Measurements from ENCODE around the gene FNDC3A.

FNDC3A gene, protein sequence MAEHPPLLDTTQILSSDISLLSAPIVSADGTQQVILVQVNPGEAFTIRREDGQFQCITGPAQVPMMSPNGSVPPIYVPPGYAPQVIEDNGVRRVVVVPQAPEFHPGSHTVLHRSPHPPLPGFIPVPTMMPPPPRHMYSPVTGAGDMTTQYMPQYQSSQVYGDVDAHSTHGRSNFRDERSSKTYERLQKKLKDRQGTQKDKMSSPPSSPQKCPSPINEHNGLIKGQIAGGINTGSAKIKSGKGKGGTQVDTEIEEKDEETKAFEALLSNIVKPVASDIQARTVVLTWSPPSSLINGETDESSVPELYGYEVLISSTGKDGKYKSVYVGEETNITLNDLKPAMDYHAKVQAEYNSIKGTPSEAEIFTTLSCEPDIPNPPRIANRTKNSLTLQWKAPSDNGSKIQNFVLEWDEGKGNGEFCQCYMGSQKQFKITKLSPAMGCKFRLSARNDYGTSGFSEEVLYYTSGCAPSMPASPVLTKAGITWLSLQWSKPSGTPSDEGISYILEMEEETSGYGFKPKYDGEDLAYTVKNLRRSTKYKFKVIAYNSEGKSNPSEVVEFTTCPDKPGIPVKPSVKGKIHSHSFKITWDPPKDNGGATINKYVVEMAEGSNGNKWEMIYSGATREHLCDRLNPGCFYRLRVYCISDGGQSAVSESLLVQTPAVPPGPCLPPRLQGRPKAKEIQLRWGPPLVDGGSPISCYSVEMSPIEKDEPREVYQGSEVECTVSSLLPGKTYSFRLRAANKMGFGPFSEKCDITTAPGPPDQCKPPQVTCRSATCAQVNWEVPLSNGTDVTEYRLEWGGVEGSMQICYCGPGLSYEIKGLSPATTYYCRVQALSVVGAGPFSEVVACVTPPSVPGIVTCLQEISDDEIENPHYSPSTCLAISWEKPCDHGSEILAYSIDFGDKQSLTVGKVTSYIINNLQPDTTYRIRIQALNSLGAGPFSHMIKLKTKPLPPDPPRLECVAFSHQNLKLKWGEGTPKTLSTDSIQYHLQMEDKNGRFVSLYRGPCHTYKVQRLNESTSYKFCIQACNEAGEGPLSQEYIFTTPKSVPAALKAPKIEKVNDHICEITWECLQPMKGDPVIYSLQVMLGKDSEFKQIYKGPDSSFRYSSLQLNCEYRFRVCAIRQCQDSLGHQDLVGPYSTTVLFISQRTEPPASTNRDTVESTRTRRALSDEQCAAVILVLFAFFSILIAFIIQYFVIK

DNA sequence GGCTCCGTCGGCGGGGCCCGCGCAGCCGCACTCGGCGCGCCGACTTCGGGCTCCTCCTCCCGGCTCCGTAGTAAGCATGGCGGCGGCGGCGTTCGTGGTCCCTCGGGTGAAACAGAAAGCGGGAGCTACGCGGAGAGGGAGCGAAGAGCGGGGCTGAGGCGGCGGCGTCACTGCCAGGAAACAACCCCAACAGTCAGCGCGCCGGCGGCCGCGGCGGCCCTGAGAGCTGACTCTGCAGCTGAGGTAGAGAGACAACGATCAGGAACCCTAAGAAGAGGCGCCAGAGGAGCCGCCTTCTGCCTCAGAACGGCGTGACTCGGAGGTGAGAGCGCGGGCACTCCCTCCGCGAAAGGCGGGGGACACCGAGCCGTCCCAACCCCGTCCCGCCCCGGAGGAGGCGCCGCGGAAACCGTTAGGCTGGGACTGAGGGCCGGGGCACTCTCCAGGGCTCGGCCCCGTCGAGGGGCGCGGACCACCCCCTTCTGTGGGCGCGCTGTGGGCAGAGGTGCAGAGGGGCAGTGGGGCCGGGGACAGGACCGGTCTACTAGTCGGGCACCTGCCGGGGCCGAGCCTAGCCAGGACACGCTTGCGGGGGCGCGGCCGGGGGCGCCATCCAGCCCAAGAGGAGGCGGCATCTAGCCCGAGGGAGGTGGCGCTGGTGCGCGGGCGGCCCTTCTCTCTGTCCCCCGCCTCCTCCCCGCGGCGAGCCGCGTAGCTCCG, at the start of gene FNDC3A:
Gene FNDC3A, plus strand, starts transcription at position 57 of the 720 bp plus-strand sequence. CDS start 30,279 bp downstream, outside the sequence.
- peak; percentile 70 for DNase-seq

DNA sequence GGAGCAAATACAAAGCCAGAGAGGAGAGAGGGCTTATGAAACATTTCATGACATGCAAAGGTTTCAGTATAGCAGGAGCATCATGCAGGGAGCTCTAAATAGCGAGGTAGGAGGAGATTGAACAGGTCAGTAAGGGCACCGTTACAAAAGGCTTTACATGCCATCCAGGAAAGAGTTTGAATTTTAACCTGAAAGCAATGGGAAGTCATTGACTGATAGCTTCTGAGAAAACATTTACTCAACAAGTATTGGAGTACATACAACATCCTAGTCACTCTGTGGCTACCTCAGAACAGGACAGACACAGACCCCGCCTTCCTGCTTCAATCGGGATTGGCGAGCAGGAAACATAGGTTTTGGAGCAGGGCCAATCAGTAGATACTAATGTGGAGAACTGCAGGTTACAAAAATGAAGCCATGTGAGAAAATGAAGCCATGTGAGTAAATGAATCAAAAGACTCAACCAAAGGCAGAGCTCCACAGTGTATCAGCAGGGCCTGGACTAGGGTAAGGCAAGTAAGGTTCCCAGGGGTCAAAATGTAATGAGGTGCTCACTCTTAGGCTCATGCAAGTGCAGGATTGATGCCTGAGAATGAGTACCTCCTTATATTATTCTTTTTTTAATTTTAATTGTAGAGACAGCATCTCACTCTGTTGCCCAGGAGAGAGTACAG, 46.8 kb upstream of the FNDC3A start:
- no peak for DNase-seq

DNA sequence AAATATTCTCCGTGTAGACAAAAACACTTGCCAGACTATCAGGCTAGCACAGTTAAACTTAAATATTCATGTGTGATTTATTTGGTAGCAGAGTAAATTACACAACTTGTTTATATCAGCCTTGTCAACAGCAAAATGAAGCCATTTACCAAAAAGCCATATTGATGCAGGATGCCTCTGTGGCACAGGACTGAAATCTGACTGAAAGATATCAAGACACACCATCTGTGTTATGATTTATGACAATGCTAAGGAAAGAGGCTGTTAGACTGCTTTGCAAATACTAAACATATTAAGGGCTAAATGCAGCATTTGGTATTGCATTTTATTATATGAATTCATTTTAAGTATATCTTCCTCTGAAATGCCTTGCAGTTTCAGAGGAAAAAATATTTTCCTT, 44.8 kb upstream of the FNDC3A start:
- DNase-seq, result no peak

DNA sequence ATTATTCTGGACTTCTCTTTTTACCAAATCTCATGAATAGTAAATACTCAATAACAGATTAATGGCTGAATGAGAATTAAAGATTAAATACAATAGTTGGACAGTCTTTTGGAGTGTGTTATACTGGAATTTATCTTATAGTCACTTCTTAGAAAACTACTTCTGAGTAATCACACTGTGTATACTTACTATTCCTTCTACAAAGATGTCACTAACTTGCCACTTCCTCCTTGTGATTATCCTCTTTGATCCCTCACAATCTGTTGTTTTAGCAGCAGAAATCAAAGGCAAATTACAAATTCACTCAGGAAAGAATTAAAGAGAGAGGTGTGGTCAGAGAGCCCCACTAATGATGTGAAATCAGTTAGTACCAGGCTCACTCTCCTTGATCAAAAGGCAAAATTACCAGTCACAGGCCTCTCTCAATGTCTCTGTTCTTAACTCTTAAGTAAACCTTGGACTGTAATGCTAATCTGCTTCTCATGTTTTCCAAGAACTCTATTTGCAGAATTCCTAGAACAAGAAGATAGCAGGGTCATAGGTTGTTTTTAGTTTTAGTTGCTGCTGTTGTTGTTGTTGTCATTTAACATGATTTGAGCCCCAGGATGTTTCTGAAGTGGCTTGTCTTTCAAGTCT, 37.3 kb upstream of the FNDC3A start:
- no peak for DNase-seq

DNA sequence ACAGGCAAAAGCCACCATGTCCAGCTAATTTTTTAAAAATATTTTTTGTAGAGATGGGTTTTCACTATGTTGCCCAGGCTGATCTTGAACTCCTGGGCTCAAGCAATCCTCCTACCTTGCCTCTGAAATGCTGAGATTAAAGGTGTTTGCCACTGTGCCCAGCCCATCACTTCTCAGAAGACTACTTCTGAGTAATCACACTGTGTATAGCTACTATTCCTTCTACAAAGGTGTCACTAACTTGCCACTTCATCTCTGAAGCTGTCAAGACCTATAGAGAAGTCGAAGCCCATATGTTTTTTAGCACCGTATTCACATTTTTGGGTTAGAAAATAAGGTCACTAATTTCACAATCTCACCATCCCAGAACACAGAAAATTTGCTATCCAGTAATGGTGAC, 36.0 kb upstream of the FNDC3A start:
- no peak for DNase-seq

DNA sequence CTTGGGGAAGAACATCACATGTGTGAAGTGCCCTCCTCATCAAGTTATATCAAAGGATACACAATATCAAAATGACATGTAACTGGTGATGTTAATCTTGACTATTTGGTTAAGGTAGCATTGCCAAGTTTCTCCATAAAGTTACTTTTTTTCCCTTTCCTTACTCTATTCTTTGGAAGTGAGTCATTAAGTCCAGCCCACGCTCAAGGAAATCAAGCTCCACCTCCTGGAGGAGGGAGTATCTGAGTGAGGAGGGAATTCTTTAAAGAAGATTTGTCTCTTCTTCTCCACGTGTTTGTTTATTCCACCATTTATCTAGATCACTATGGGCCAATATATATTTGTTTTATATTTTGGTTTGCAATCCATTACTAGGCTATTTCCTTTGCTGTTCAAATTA, 33.6 kb upstream of the FNDC3A start:
- no peak for DNase-seq

DNA sequence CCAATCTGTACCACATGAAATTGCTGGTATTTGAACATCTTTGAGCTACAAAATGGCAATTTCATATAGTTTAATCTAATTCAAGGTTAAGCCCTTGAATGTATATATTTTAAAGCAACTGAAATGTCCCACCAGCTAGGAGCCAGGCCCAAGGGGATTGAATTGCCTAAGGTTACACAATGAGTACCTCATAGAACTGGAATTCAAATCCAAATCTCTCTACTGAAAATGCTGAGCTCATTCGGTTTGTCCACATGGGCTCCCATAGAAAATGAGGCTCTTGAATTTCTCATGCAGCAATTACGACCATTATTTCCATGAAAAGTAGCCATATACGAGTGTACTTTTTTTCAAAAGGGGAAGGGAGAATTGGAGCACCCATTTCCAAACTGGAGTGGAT, 31.5 kb upstream of the FNDC3A start:
- no peak for DNase-seq

DNA sequence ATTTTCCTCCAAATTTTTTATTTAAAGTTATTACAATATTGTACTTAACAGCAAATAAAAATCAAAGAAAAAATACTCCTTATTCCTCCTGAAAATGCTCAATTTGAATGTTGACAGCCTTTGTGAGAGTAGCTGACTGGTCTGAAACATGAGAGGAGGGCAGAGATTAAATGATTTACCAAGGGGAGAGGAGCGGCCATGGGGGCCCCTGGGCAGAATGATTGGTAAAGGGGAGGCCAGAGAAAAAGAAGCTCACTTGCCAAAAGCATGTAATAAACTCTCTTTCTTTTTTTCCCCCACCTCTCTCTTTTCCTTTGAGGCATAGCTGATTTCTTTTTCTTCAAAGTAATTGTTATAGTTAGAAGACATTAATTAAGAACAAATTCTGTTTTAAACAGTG, 30.1 kb upstream of the FNDC3A start:
- DNase-seq, result no peak

DNA sequence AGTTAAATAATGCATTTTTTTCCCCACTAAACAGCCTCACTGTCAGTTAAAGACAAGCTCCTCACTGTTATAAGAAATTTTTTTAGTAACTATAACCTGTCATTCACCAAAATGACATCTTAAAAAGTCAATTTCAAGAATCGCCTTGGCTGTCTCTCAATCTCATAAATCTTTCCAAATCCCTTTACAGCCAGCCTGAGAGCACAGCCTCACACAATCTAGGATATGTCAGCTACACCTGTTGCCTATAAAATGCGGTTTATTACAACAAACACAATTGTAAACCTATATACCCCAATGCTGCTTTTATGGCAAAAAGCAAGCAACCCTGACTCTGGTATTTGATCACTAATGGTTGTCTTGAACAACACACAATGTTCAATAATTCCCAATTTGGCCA, 29.5 kb upstream of the FNDC3A start:
- no peak for DNase-seq

DNA sequence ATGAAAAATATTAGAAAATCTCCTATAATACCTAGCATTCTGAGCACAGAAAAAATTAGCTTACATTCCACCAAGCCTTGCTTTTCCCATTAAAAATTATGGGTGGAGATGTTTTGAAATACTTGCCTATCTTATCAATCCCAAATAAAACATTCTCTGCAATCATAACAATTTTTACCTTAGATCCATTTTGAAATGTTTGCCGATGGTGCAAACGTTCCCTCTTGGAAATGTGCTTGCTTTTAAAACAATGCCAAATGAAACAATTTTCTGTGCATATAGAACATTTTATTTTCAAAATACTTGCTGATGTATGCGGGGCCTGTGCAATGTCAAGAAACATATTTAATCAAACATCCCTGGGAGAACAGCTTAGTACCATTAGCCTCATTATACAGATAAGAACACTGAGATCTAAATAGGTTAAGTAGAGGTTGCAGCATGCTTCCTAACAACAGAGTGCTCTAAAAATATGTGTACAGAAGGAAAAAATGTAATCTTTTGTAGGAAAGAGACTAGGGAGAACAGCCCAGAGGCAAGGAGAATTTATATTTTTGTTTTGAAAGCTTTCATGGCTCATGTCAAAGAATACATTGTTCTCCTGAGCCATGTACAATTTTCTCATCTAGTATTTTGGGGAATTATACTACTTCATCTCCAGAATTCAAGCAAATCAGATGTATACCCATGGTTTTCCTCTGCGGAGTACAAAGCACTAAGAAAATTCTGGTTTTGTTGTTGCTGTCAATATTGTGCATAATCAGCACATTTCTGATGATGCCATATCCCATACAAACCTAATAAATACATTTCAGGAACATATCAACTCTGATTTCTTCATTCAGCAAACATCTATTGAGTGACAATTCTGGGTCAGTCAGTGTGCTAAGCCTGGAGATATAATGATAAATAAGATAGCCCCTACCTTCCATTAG, 25.9 kb upstream of the FNDC3A start:
- DNase-seq, result no peak

DNA sequence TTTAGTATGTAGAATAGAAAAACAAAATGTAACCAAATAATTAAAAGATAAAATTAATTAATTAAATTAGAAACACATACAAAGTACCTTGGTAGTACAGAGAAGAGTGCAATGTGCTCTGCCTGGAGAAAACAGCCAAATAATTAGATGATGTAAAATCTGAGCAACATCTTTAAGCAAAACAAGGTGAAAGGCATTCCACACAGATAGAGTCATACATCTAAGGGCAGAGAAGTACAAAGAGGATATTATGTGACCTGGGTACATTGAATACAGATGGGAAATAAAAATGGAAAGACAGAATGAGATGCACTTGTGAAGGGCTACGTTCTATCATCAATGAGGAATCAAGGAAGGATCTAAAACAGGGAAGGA, 25.2 kb upstream of the FNDC3A start:
- DNase-seq, result no peak

DNA sequence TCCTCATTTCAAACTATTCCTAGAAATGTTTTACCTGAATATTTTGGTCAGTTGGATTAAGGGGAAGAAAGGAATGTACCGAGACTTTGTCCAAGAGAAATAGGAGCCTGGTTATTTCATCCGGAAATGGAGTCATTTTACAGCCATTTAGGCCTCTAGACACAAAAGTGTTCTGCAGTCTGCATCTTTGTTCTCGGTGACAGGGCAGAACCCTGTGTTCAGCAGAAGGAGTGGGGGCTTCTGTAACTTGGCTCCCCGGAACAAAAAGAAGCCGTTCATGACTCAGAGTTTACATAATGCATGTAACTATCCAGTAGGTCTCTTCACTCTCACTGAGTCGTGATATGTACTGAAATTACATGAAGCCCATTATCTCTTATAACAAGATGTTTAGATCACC, 21.6 kb upstream of the FNDC3A start:
- DNase-seq, result no peak

DNA sequence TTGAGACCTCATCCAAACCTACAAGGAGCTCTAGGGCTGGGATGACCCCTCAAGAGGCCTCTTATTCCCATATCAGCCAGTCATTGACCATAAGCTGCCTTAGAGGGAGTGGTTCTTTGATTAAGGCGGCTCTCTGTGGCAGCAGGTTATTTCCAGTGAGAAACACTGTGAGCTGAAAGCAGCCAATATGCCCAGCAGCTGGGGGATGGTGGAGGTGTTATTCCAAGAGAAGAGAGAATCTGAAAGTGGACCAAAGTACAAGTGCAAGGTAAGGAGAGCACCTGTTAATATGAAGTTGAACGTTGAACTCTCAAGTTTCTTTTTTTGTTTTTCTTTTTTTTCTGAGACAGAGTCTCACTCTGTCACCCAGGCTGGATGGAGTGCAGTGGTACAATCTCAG, 20.2 kb upstream of the FNDC3A start:
- DNase-seq, result no peak

DNA sequence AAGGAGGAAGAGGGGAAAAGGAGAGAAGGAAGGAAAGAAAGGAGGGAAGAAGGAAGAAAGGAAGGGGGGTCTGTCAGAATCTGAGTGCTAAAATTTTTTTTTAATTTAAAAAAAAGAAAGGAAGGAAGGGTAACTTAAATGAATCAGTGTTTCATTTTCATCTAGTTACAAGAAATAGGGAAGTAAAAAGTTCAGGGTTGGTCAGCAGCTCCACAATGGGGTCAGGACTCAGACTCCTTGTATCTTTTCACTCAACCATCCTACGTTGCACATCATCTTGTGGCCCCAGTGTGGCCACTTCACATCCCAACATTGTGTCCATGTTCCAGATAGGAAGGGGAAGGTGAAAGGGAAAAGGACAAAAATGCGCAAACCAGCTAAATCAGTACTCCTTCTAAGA, 14.3 kb upstream of the FNDC3A start:
- DNase-seq, result no peak

DNA sequence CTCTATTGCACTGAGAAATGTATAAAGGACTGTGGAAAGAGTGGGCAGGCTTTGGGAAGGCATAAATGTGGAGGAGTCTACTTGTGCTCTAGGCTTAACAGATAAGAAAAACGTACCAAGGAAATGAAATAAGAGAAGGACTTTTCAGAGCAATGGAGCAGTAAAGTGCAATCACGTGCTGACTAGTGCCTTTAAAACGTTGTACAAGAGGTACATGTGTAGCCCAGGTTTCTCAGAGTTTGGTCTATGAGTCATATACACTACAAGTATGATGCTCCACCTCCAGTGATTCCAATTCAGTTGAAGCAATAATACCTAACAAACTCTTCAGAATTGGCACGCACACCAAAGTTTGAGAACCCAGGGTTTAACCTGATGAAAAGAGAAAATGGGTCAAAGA, 13.4 kb upstream of the FNDC3A start:
- DNase-seq, result no peak

DNA sequence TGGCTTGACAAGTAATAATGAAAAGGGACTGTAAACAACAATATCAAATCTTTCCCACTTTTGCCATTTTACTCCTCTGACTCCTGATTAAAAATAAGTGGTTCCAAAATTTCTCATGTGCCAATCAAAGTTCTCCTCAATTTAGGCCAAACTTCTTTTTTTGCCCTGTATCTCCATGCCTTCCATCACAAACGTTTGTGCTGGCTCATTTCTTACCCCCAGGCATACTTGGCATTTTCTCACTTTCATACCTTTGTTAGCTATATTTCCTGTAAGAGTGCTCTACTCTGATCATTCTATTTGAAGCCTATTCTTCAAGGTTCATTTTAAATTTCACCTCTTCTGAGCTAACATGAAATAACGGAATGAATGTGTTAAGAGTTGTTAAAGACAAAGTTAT, 10.0 kb upstream of the FNDC3A start:
- no peak for DNase-seq

DNA sequence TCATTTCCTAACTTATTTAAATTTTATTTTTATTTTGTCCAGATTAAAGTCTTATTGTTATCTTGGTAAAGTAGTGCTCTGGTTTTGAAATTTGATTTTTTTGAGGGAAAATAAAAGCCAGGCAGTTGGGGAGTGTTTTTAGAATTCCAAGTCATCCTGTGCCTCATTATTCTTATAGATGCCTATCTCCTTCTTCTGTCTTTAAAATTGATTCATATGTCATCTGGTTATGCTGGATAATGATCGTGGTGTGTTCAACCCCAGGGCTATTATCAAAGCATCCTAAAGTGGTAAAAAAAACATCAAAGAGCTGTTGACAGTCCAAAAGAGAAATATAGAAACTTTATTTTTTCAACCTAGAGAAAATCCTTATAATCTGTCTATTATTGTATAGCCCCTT, 6.0 kb upstream of the FNDC3A start:
- DNase-seq, result no peak

DNA sequence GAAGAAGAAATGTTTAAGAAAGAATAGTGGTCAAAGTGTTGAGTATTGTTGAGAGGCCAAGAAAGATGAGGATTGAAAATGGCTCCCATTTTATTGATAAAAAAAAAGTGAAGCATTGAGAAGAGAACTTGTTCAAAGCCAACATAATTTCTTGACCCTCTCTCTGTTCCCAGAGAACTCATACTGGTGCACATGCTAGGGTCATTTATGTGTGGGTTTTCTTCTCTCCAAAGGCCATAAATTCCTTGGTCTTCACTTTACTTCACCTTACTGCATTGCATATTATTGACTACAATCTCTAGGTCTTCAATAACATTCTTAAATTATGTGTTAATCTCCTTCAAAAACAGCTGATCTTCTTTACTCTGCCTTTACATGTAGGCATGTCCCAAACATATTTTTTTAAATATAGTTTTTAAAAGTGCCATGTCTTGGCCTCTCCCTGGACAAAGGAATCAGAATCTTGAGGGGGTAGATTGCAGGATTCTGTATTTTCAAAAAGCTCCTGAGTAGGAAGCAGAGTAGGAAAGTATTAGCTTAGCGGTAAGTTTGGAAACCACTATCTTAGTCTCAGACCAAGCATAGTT, 1.8 kb upstream of the FNDC3A start:
- no peak for DNase-seq

DNA sequence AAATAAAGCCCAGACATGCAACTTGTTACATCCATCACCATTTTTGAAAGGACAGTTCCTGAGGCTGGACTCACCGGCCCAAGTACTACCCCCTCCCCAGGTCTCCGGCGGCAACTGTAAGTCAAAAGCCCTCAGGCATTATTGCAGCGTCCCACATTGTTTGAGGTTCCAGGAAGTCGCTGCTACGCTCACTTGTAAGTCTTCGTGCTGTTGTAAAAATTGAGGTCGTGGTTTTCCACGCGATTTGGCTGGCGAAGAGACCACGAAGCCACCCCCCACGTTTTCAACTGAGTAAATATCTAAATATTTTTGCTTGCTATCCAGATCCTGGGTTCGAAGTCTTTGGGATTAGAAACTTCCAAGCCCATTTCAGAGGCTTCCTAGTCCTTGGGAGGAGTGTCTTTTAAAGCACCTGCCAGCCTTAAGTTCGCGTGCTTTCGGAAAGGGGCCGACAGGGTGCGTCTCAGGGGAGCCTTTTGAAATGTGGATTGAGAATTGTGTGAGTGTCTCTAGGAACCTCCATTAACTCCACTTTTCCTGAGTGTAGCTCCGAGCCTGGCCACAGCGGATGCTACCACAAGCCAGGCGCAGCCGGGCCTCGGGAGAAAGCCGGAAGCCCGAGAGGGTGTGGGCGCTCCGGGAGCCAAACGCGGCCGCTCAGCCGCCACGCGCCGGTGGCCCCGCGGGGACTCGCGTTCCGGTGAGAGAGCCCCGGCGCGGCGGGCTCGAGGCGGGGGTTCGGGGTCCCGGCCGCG, 434 bp upstream of the FNDC3A start:
- DNase-seq, result no peak

Data from GOT3 (cell line).